B cell (primary cell): ENCODE measurements around the gene MYO10. TPM values are rescaled to one million over a fixed set of nuclear protein-coding genes. Genes with fewer than 3 reads are reported as not detected.

Source experiments
- ATAC-seq: fragments of 200-7000 bp; cut with Tn5 transposase; one replicate; pipeline ENCODE4 v1.10.0; 2021; ENCODE audit warnings: low read depth, mild to moderate bottlenecking, moderate number of reproducible peaks, moderate library complexity
- CTCF ChIA-PET: fragments of 350-600 bp; sonication (Branson Sonifier 250); formaldehyde crosslinking; loops from one replicate; lab custom pipeline; 2021; ENCODE audit warnings: antibody characterized with exemption, inconsistent platforms; lab: Charles Lee
- POLR2A ChIA-PET: fragments of 350-600 bp; sonication (Branson Sonifier 250); formaldehyde crosslinking; loops from one replicate; lab custom pipeline; 2021; ENCODE audit warnings: antibody characterized with exemption; lab: Charles Lee
- DNase-seq: peaks from one replicate; pipeline ENCODE4 v3.0.0; 2013
- H2AFZ ChIP-seq: 2 replicates; pipeline ENCODE4 v1.6.1; 2012; ENCODE audit warnings: mild to moderate bottlenecking, low read depth, low read length; ENCODE audit not compliant: insufficient read depth, poor library complexity, severe bottlenecking
- H3K27ac ChIP-seq, 2 donors: 1 replicate in 1 of 2; 2 replicates in 1 of 2; pipeline ENCODE4 v1.5.1; 2012 to 2013; ENCODE audit warnings: low read length in 2 of 2, mild to moderate bottlenecking in 2 of 2, moderate library complexity in 1 of 2
- H3K27me3 ChIP-seq, 4 experiments: fragments of 200-600 bp in 1 of 4; sonication (generic) in 1 of 4; replicated peaks in 1 of 4; 1 replicate in 2 of 4; 2 replicates in 2 of 4; pipeline versions ENCODE4 v1.6.1 to v1.7.0; 2013 to 2016; ENCODE audit warnings: low read length in 3 of 4, mild to moderate bottlenecking in 2 of 4, mixed read lengths in 1 of 4, moderate library complexity in 1 of 4; ENCODE audit not compliant: insufficient read depth in 4 of 4, control insufficient read depth in 3 of 4; ENCODE audit errors: control extremely low read depth in 1 of 4
- H3K36me3 ChIP-seq, 2 experiments: replicated peaks in 1 of 2; 1 replicate in 1 of 2; 2 replicates in 1 of 2; pipeline versions ENCODE4 v1.6.1 to v1.7.1; 2013; ENCODE audit warnings: low read length in 1 of 2; ENCODE audit not compliant: insufficient read depth in 2 of 2, control insufficient read depth in 1 of 2; ENCODE audit errors: control extremely low read depth in 1 of 2, extremely low read depth in 1 of 2
- H3K4me1 ChIP-seq, 2 donors: fragments of 200-600 bp in 1 of 2; sonication (generic) in 1 of 2; 1 replicate in 1 of 2; 2 replicates in 1 of 2; pipeline versions ENCODE4 v1.5.1 to v1.6.1; 2013 to 2017; ENCODE audit warnings: low read length in 2 of 2; ENCODE audit not compliant: control insufficient read depth in 2 of 2, insufficient read depth in 2 of 2
- H3K4me2 ChIP-seq: replicated peaks from 2 replicates; pipeline ENCODE3; 2012; ENCODE audit warnings: mild to moderate bottlenecking, low read depth, low read length; ENCODE audit not compliant: poor library complexity, severe bottlenecking
- H3K4me3 ChIP-seq, 5 experiments: fragments of 200-600 bp in 1 of 5; sonication (generic) in 1 of 5; 1 replicate in 3 of 5; 2 replicates in 2 of 5; pipeline versions ENCODE4 v1.5.1 to v1.7.0; 2011 to 2016; ENCODE audit warnings: low read length in 4 of 5, mild to moderate bottlenecking in 4 of 5, low read depth in 2 of 5, control low read depth in 1 of 5, moderate library complexity in 1 of 5; ENCODE audit not compliant: insufficient read depth in 1 of 5; ENCODE audit errors: control extremely low read depth in 1 of 5, extremely low read depth in 1 of 5
- H3K79me2 ChIP-seq: fragments of 200-600 bp; sonication (generic); one replicate; pipeline ENCODE4 v1.6.0; 2016; ENCODE audit warnings: low read length; ENCODE audit not compliant: control insufficient read depth, insufficient read depth
- H3K9ac ChIP-seq: fragments of 200-600 bp; sonication (generic); 2 replicates; pipeline ENCODE4 v1.6.1; 2017; ENCODE audit warnings: mild to moderate bottlenecking, low read length, moderate library complexity
- H3K9me3 ChIP-seq, 3 donors: one replicate each; pipeline versions ENCODE4 v1.6.1 to v1.7.1; 2013; ENCODE audit warnings: low read length in 2 of 3; ENCODE audit not compliant: control insufficient read depth in 2 of 3, insufficient read depth in 1 of 3; ENCODE audit errors: control extremely low read depth in 1 of 3
- H4K20me1 ChIP-seq: 2 replicates; pipeline ENCODE4 v1.6.0; 2012; ENCODE audit warnings: mild to moderate bottlenecking, low read length; ENCODE audit not compliant: insufficient read depth, control insufficient read depth, poor library complexity, severe bottlenecking
- H3K27ac Mint-ChIP-seq: one replicate; pipeline ENCODE4 v1.8.0; 2021; ENCODE audit warnings: mixed read lengths
- H3K27me3 Mint-ChIP-seq: one replicate; pipeline ENCODE4 v1.8.0; 2021; ENCODE audit warnings: mixed read lengths
- H3K4me1 Mint-ChIP-seq: one replicate; pipeline ENCODE4 v1.8.0; 2021; ENCODE audit warnings: mixed read lengths
- H3K4me3 Mint-ChIP-seq: one replicate; pipeline ENCODE4 v1.8.0; 2021; ENCODE audit warnings: mixed read lengths
- H3K9me3 Mint-ChIP-seq: one replicate; pipeline ENCODE4 v1.8.0; 2022; ENCODE audit warnings: mixed read lengths; ENCODE audit not compliant: insufficient read depth
- CTCF ChIP-seq: fragments of 200-600 bp; IDR thresholded peaks from one replicate; pipeline ENCODE4 v1.8.0; 2022; ENCODE audit warnings: antibody characterized with exemption, mild to moderate bottlenecking
- EZH2 ChIP-seq: IDR thresholded peaks from 2 replicates; pipeline ENCODE4 v1.6.1; 2012; ENCODE audit warnings: borderline replicate concordance, low read depth, mild to moderate bottlenecking, moderate library complexity, low read length; ENCODE audit not compliant: insufficient read depth, poor library complexity, severe bottlenecking
- WGBS: methylation state at CpG from one replicate; pipeline ENCODE4 v1.1.5; 2013; ENCODE audit warnings: missing lambda C conversion rate; ENCODE audit not compliant: insufficient coverage; 5-methylcytosine and 5-hydroxymethylcytosine counted together
- intact Hi-C: fragments of 100-400 bp; cut with micrococcal nuclease; formaldehyde crosslinking; loops from one replicate; pipeline ENCODE4 v1.10.0; 2022
- polyA plus RNA-seq: library from polyadenylated mRNA; depleted of rRNA; stranded (reverse); fragments of >200 nt; gene quantifications from 2 replicates; pipeline ENCODE4 v1.2.3, GENCODE V29; 2012
- total RNA-seq, 2 donors: library from RNA; stranded (reverse); fragments of 120-200 nt in 1 of 2; gene quantifications; 1 replicate in 1 of 2; 2 replicates in 1 of 2; pipeline versions ENCODE4 v1.2.3 to v1.2.4, GENCODE V29; 2013 to 2022

MYO10 gene
- total and polyA plus RNA-seq, 2 donors (not counting 1 experiment from before 2014, with no cell fraction given): 0.10 TPM; not detected in 1

DNA sequence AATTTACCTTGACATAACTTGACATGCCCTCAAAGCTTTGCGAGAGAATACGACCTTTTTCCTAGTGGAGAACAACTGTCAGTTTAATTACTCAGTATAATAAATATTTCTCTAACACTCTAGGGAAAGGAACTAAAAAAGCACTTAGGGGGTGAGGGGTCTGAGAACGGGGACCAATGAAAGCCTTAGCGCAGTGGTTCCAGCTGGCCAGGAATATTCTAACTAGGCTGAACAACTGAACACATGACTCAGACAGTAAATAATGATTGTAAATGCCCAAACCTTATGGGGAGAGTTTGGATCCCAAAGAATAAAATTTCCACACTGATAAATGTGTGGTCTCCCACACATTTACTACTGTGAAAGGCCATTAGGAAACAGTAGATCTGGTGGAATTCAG, 14.9 kb downstream of the MYO10 start:
- no peaks in the 10 kb centered on the region for H3K27me3 Mint-ChIP-seq
- no peaks in the 10 kb centered on the region for H3K79me2 ChIP-seq
- H3K4me3 Mint-ChIP-seq: no peak overlapping the region

More for the DNA sequence above, 14.9 kb downstream of the MYO10 start:
- H3K9ac ChIP-seq: no peak overlapping the region
- CTCF ChIA-PET: no interaction called here
- ATAC-seq (no peak), DNase-seq (no peak)
- no peaks in the 10 kb centered on the region for H3K9me3 ChIP-seq
- H3K4me1 Mint-ChIP-seq: no peaks in the 10 kb centered on the region
- no peak overlapping the region for H3K27ac Mint-ChIP-seq
- no CpG with 5 or more reads among the region's 4 CpGs for WGBS
- POLR2A ChIA-PET: no interaction called here
- no peaks in the 10 kb centered on the region for H3K36me3 ChIP-seq
- intact Hi-C loops: no loop called here
- H2AFZ ChIP-seq: no peak overlapping the region
- no peaks in the 10 kb centered on the region for H4K20me1 ChIP-seq
- no peak overlapping the region for H3K4me2 ChIP-seq
- no peaks in the 10 kb centered on the region for H3K9me3 Mint-ChIP-seq
- no peaks in the 10 kb centered on the region for H3K27me3 ChIP-seq
- no peak overlapping the region for H3K4me3 ChIP-seq
- no peaks in the 10 kb centered on the region for H3K4me1 ChIP-seq
- no peak for TF ChIP-seq EZH2
- no peak for TF ChIP-seq CTCF
- H3K27ac ChIP-seq: no peak overlapping the region
